NCI-H2171 (cell line): ENCODE results near the gene SPPL2A.
A peak's percentile ranks its signal among the peaks of the same experiment; 100 is the strongest.

Experiments
- DNase-seq: peaks from one replicate; lab custom pipeline; 2025; lab: John Stamatoyannopoulos, UW

Gene SPPL2A

DNA sequence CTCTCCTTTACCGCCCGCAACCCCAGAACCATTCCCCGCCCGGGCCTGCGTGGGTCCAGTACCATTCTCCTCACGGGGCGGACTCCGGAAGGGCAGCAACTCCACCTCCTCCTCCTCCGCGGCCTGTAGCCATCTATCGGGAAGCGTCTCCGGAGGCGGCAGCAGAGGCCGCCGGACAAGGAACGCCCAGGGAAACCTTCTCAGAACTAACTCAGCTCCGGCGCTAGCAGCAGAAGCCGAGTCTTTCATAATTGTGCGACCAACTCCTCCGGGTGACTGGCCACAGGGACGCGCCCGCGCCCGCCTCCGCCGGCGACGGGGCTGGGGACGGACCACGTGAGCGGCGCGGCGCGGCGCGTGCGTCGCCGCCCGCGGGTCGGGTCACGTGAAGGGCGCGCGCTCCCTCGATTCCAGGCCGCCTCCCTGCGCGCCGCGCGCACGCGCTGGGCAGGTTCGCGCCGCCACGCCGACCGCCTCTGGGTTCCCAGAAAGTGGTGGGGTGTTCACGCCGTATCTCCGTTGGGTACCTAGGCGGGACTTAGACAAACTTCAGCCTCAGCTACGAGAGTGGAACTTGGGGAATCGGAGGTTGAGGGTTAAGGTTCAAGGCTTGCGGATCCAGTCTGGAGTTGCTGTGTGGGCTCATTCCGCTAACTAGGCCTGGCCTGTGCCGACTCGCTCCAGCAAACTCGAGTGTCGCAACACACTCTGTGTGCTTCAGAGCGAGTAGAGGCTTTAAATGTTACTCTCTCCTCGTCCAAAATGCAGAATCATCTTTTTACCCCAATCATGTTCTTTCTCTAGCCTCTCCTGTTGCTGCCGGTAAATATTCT, 78.8 kb downstream of the SPPL2A start, which contains the start of gene TRPM7:
Gene TRPM7, minus strand, starts transcription at position 329 of the 833 bp plus-strand sequence. Its CDS starts 264 bp downstream, at position 65.
- DNase-seq: peak; percentile 87

GRCh38 chr15:50685976-50686468, 79.5 kb downstream of the SPPL2A start:
- peak; percentile 66 for DNase-seq

GRCh38 chr15:50685191-50685975, 80.1 kb downstream of the SPPL2A start:
- no peak for DNase-seq

DNA sequence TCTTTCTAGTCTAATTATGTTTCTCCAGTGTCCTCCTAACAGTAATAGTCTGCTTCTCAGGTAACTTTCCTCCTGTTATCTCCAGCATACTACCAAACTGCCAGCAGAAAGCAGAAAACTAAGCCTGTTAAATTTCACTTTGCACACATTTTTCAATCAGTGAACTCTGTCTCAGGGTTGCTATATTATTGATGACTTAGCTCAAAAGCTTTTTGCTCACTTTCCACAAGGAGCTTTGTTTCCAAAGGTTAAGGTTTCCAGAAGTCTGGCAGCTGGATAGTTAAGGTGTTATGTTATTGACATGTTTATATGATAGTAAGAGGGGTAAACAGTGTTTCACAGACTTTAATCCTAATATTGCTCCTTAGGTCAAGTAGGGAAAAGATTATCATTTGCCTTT, 84.0 kb downstream of the SPPL2A start:
- no peak for DNase-seq

DNA sequence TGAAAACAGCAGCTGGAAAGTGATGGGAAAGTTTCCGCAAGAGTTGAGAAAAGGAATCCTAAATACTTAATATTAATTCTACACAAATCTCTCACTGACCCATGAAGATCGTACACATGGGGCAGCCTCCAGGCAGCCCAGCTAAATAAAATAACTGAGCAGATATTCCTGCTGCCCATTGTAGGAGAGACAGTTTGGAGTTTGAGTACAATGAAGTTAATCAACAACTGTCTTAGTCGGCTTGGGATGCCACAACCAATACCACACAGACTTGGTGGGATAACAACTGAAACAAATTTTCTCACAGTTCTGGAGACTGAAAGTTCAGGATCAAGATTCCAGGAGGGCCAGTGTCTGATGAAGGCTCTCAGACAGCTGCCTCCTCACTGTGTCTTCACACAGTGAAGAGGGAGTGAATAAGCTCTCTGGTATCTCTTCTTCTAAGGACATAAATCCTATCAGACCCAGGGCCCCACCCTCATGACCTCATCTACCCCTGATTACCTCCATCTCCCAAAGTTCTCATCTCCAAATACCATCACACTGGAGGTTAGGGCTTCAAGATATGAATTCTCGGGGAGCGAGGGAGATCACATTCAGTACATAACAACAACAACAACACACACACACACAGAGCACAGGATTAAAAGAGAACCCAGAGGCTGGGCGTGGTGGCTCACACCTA, 88.6 kb downstream of the SPPL2A start:
- no peak for DNase-seq

DNA sequence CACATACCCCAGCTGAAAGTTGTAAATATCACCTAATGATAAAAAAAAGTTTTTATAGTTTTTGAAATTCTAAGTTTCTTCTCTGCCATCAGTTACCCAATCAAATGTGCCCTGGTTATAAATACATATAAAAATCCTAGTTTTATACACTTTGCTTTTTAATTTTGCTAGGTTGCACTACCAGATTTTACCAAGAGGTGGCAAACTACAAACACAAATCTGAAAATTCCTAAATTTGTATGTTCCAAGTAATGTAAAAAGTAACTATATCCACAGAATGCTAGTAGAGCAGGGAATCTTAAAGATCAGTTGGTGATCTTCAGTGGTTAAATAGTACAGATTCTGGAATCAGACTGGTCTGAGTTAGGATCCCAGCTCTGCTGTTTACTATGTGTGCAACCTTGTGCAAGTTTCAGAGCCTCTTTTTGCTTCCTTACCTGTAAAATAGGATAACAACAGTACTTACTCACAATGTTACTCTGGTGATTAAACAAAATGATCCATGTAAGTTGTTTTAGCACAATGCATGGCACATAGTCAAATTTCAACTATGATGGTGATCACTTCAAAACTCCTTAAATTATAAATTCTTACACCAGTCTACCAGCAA, 89.9 kb downstream of the SPPL2A start:
- no peak for DNase-seq

GRCh38 chr15:50670115-50670514, 95.4 kb downstream of the SPPL2A start:
- no peak for DNase-seq

GRCh38 chr15:50669611-50670010, 95.9 kb downstream of the SPPL2A start:
- DNase-seq: no peak

- no peak for DNase-seq
Observed at GRCh38 chr15:50665938-50666337, 99.6 kb downstream of the SPPL2A start.

GRCh38 chr15:50655555-50655954, 110.0 kb downstream of the SPPL2A start:
- no peak for DNase-seq

DNA sequence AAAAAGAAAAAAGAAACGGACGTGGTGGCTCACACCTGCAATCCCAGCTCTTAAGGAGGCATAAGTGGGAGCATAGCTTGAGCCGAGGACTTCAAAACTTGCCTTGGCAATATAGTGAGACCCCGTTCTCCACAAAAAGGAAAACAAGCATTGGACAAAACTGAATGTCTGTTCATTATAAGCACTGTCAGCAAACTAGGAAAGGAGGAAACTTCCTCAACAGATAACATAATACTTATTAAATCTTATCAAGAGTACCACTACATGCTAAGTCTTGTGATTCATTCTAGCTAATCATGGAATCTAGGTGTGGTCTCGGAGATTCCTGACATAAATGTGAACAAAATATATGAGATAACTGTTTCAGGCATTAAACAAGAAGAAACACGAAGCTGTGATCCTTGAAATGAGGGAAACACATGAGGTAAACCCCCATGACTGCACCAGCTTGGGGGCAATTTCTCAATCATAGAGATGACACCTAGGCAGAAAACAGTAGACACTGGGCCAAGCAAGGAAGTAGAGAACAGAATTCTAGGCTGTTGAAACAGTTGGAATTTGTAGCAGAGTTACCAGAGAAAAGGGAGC, 112.3 kb downstream of the SPPL2A start:
- DNase-seq: no peak

- DNase-seq: no peak
Observed at GRCh38 chr15:50652671-50653070, 112.8 kb downstream of the SPPL2A start.
